IPS DF 6.9 (cell line): Measurements from ENCODE around the gene USP13.

Experiments
- DNase-seq: peaks from one replicate; pipeline ENCODE4 v3.0.0-alpha.2; 2013; ENCODE audit warnings: low read depth, low spot score
- H3K27ac ChIP-seq: one replicate; pipeline ENCODE4 v1.5.1; 2013; ENCODE audit warnings: low read length, control low read depth
- H3K27me3 ChIP-seq: 2 replicates; pipeline ENCODE4 v1.6.1; 2013; ENCODE audit warnings: mild to moderate bottlenecking, low read length; ENCODE audit not compliant: control insufficient read depth, insufficient read depth
- H3K36me3 ChIP-seq: 2 replicates; pipeline ENCODE4 v1.6.1; 2013; ENCODE audit warnings: low read length; ENCODE audit not compliant: control insufficient read depth, insufficient read depth
- H3K4me1 ChIP-seq: 2 replicates; pipeline ENCODE4 v1.6.1; 2013; ENCODE audit warnings: low read length; ENCODE audit not compliant: control insufficient read depth, insufficient read depth
- H3K4me3 ChIP-seq: 2 replicates; pipeline ENCODE4 v1.5.1; 2013; ENCODE audit warnings: mild to moderate bottlenecking, low read length
- H3K9me3 ChIP-seq: 2 replicates; pipeline ENCODE4 v1.6.1; 2013; ENCODE audit warnings: low read length, inconsistent platforms; ENCODE audit not compliant: control insufficient read depth, insufficient read depth
- WGBS: extraction: QIAGEN DNeasy Blood & Tissue Kit; methylation state at CpG from one replicate; pipeline ENCODE4 v1.1.7; 2013; ENCODE audit warnings: mixed read lengths, missing lambda C conversion rate; ENCODE audit not compliant: insufficient read length, insufficient coverage; 5-methylcytosine and 5-hydroxymethylcytosine counted together

Gene USP13

GRCh38 chr3:179716811-179717210 lies 64.0 kb downstream of the USP13 start:
- no peak overlapping the region for H3K27ac ChIP-seq
- H3K4me1 ChIP-seq: peaks cover 4% of the 10 kb centered on the region; the same call in 1 of the 2 replicates
- no peak for DNase-seq
- no CpG with 5 or more reads among the region's 2 CpGs for WGBS
- H3K27me3 ChIP-seq: no peaks in the 10 kb centered on the region
- no peak overlapping the region for H3K4me3 ChIP-seq
- H3K9me3 ChIP-seq: no peaks in the 10 kb centered on the region
- H3K36me3 ChIP-seq: peaks cover 4% of the 10 kb centered on the region

- WGBS: no CpG with 5 or more reads among the region's 1 CpG
- Histone ChIP-seq H3K27ac (no peak overlapping the region), H3K36me3 (peaks cover 4% of the 10 kb centered on the region), H3K27me3 (no peaks in the 10 kb centered on the region), H3K9me3 (no peaks in the 10 kb centered on the region), H3K4me3 (no peak overlapping the region), H3K4me1 (peaks cover 4% of the 10 kb centered on the region; the same call in 1 of the 2 replicates)
- DNase-seq: no peak
These were observed 64.4 kb downstream of the USP13 start for GRCh38 chr3:179717219-179717618.

- H3K4me1 ChIP-seq: peaks cover 4% of the 10 kb centered on the region; the same call in 1 of the 2 replicates
- WGBS: no CpG with 5 or more reads among the region's 10 CpGs
- H3K9me3 ChIP-seq: no peaks in the 10 kb centered on the region
- peaks cover 4% of the 10 kb centered on the region for H3K36me3 ChIP-seq
- no peaks in the 10 kb centered on the region for H3K27me3 ChIP-seq
- no peak for DNase-seq
- no peak overlapping the region for H3K4me3 ChIP-seq
- H3K27ac ChIP-seq: no peak overlapping the region
These were observed 66.4 kb downstream of the USP13 start for GRCh38 chr3:179719048-179719734.

- H3K27me3 ChIP-seq: no peaks in the 10 kb centered on the region
- H3K4me3 ChIP-seq: no peak overlapping the region
- no peaks in the 10 kb centered on the region for H3K9me3 ChIP-seq
- peaks cover 4% of the 10 kb centered on the region; the same call in 1 of the 2 replicates for H3K4me1 ChIP-seq
- DNase-seq: no peak
- H3K27ac ChIP-seq: no peak overlapping the region
- no CpG with 5 or more reads among the region's 8 CpGs for WGBS
- peaks cover 4% of the 10 kb centered on the region for H3K36me3 ChIP-seq
These were observed 67.4 kb downstream of the USP13 start for GRCh38 chr3:179720196-179720595.

GRCh38 chr3:179723617-179724016 lies 70.8 kb downstream of the USP13 start:
- Histone ChIP-seq H3K4me3 (no peak overlapping the region), H3K9me3 (no peaks in the 10 kb centered on the region), H3K27me3 (no peaks in the 10 kb centered on the region), H3K36me3 (peaks cover 4% of the 10 kb centered on the region), H3K4me1 (peaks cover 4% of the 10 kb centered on the region; the same call in 1 of the 2 replicates), H3K27ac (no peak overlapping the region)
- DNase-seq: no peak

- DNase-seq: no peak
- Histone ChIP-seq H3K27ac (no peak overlapping the region), H3K4me3 (no peak overlapping the region), H3K4me1 (no peaks in the 10 kb centered on the region), H3K9me3 (no peaks in the 10 kb centered on the region), H3K36me3 (peaks cover 7% of the 10 kb centered on the region), H3K27me3 (no peaks in the 10 kb centered on the region)
- no CpG with 5 or more reads among the region's 5 CpGs for WGBS
These were observed 73.3 kb downstream of the USP13 start for GRCh38 chr3:179726075-179726699.

GRCh38 chr3:179729086-179729485 lies 76.2 kb downstream of the USP13 start:
- H3K4me3 ChIP-seq: no peak overlapping the region
- no peaks in the 10 kb centered on the region for H3K4me1 ChIP-seq
- no CpG with 5 or more reads among the region's 3 CpGs for WGBS
- H3K27ac ChIP-seq: no peak overlapping the region
- no peaks in the 10 kb centered on the region for H3K27me3 ChIP-seq
- H3K36me3 ChIP-seq: 0 out of 2 replicates have a peak, but pooled peaks cover 2% of the 10 kb centered on the region
- no peaks in the 10 kb centered on the region for H3K9me3 ChIP-seq
- no peak for DNase-seq

GRCh38 chr3:179729981-179730380 lies 77.1 kb downstream of the USP13 start:
- H3K27ac ChIP-seq: no peak overlapping the region
- 0 out of 2 replicates have a peak, but pooled peaks cover 2% of the 10 kb centered on the region for H3K36me3 ChIP-seq
- no peaks in the 10 kb centered on the region for H3K4me1 ChIP-seq
- no peaks in the 10 kb centered on the region for H3K27me3 ChIP-seq
- no CpG with 5 or more reads among the region's 2 CpGs for WGBS
- no peak for DNase-seq
- no peaks in the 10 kb centered on the region for H3K9me3 ChIP-seq
- no peak overlapping the region for H3K4me3 ChIP-seq

GRCh38 chr3:179730506-179730905 lies 77.7 kb downstream of the USP13 start:
- WGBS: no CpG with 5 or more reads among the region's 3 CpGs
- Histone ChIP-seq H3K27ac (no peak overlapping the region), H3K4me1 (no peaks in the 10 kb centered on the region), H3K4me3 (no peak overlapping the region), H3K27me3 (no peaks in the 10 kb centered on the region), H3K36me3 (0 out of 2 replicates have a peak, but pooled peaks cover 2% of the 10 kb centered on the region), H3K9me3 (no peaks in the 10 kb centered on the region)
- DNase-seq: no peak

- H3K4me1 ChIP-seq: no peaks in the 10 kb centered on the region
- no peak overlapping the region for H3K27ac ChIP-seq
- H3K4me3 ChIP-seq: no peak overlapping the region
- no peak for DNase-seq
- no CpG with 5 or more reads among the region's 9 CpGs for WGBS
- no peaks in the 10 kb centered on the region for H3K9me3 ChIP-seq
- no peaks in the 10 kb centered on the region for H3K27me3 ChIP-seq
- 0 out of 2 replicates have a peak, but pooled peaks cover 2% of the 10 kb centered on the region for H3K36me3 ChIP-seq
These were observed 78.7 kb downstream of the USP13 start for GRCh38 chr3:179731544-179731943.
